AG04450 (cell line): ENCODE results near the gene CDK14. TPM values are rescaled to one million over a fixed set of nuclear protein-coding genes. Genes with fewer than 3 reads are reported as not detected.

ENCODE experiments used
- CTCF ChIA-PET: fragments of 300-600, 350-600 bp; formaldehyde crosslinking; extraction: SDS; loops from one replicate; lab custom pipeline; 2022; ENCODE audit warnings: antibody characterized with exemption, inconsistent platforms; lab: Charles Lee
- POLR2A ChIA-PET: fragments of 350-600 bp; formaldehyde crosslinking; extraction: SDS; loops from one replicate; lab custom pipeline; 2021; ENCODE audit warnings: antibody characterized with exemption, inconsistent platforms; lab: Yijun Ruan, JAX
- DNase-seq: peaks from one replicate; pipeline ENCODE4 v3.0.0-alpha.2; 2011; ENCODE audit warnings: low read depth, low spot score
- H3K27ac ChIP-seq: one replicate; pipeline ENCODE4 v1.5.1; 2012; ENCODE audit warnings: low read depth, low read length, control low read depth
- H3K27me3 ChIP-seq: one replicate; pipeline ENCODE4 v1.6.0; 2012; ENCODE audit warnings: low read length; ENCODE audit not compliant: control insufficient read depth, insufficient read depth
- H3K4me3 ChIP-seq: 2 replicates; pipeline ENCODE4 v1.5.1; 2011; ENCODE audit warnings: mild to moderate bottlenecking, low read depth, low read length, control low read depth
- H3K9me3 ChIP-seq: 2 replicates; pipeline ENCODE4 v1.5.1; 2012; ENCODE audit warnings: low read length; ENCODE audit not compliant: control insufficient read depth, insufficient read depth
- polyA plus RNA-seq: library from polyadenylated mRNA; depleted of rRNA; stranded (reverse); fragments of >200 nt; gene quantifications from 2 replicates; pipeline ENCODE4 v1.2.3, GENCODE V29; 2011
- TF ChIP-seq, protein P1 (sequence below): IDR thresholded peaks from 2 replicates; pipeline ENCODE4 v1.5.1; 2011; ENCODE audit warnings: low read depth, low read length, control low read depth, inconsistent platforms

The CDK14 gene
- polyA plus RNA-seq, 1 experiment, result 28.4 TPM

- H3K27ac ChIP-seq, result peak overlapping the region; percentile 68
- DNase-seq, result no peak
- peaks cover 2% of the 10 kb centered on the region; the same call in 1 of the 2 replicates for H3K9me3 ChIP-seq
- CTCF ChIA-PET, result interaction anchor here (0.5 to 4.0 kb wide), 12 partner anchors 11 to 532 kb away, joined by 3 to 17 read pairs (median 3); no protein-coding TSS in a partner anchor
- TF ChIP-seq, protein P1, sequence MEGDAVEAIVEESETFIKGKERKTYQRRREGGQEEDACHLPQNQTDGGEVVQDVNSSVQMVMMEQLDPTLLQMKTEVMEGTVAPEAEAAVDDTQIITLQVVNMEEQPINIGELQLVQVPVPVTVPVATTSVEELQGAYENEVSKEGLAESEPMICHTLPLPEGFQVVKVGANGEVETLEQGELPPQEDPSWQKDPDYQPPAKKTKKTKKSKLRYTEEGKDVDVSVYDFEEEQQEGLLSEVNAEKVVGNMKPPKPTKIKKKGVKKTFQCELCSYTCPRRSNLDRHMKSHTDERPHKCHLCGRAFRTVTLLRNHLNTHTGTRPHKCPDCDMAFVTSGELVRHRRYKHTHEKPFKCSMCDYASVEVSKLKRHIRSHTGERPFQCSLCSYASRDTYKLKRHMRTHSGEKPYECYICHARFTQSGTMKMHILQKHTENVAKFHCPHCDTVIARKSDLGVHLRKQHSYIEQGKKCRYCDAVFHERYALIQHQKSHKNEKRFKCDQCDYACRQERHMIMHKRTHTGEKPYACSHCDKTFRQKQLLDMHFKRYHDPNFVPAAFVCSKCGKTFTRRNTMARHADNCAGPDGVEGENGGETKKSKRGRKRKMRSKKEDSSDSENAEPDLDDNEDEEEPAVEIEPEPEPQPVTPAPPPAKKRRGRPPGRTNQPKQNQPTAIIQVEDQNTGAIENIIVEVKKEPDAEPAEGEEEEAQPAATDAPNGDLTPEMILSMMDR, result no peak
- POLR2A ChIA-PET, result interaction anchor here (1.4 kb wide), 1 partner anchor 98 kb away, joined by 5 read pairs; no protein-coding TSS in a partner anchor
- peak overlapping the region; percentile 79 for H3K4me3 ChIP-seq
- no peaks in the 10 kb centered on the region for H3K27me3 ChIP-seq
Measured at GRCh38 chr7:90595342-90595800, 750 bp upstream of the CDK14 start.

GRCh38 chr7:90596671-90597562 is 796 bp downstream of the CDK14 start:
- ChIA-PET CTCF (interaction anchor here (0.6 to 4.0 kb wide), 11 partner anchors 10 to 438 kb away, joined by 3 to 17 read pairs (median 5); no protein-coding TSS in a partner anchor), POLR2A (interaction anchor here (0.6 kb wide), 1 partner anchor 30 kb away, joined by 3 read pairs; no protein-coding TSS in a partner anchor)

DNA sequence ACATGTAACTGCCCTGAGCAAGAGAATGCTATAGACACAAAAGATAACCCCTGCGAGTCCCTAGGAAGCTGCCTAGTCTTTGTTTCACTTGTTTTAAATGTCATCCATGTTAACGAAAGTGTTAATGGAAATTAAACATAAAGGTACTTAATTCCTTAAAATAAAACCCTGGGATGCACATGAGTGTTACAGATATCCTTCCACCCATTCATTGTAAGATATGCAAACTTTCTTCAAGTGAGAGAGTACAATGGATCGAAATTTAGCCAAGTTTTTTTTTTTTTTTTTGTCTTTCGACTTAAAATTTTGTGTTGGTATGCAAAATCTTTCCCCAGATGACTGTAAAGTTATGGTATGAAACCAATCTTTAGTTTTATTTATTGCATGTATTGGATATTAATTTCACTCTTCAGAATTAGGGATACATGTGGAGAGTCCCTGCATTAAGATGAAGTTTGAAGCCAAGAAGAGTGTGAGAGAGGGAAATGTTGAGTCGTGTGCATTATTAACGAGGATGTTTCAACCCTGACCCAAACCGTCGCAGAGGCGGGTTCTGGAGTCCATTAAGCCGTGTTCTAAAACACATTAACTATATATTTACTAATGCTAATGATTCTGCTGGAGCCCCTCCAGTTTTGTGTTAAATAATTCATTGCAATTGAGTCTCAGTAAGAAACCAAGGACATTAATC is 1.6 kb downstream of the CDK14 start:
- Histone ChIP-seq H3K9me3 (peaks cover 2% of the 10 kb centered on the region; the same call in 1 of the 2 replicates), H3K27me3 (no peaks in the 10 kb centered on the region), H3K4me3 (peak overlapping the region; percentile 79), H3K27ac (no peak overlapping the region)
- POLR2A ChIA-PET, result interaction anchor here (0.6 kb wide), 1 partner anchor 30 kb away, joined by 3 read pairs; no protein-coding TSS in a partner anchor
- TF ChIP-seq, protein P1, result no peak
- DNase-seq, result no peak
- CTCF ChIA-PET, result interaction anchor here (0.8 to 4.0 kb wide), 8 partner anchors 9 to 437 kb away, joined by 3 to 17 read pairs (median 6); no protein-coding TSS in a partner anchor

More at GRCh38 chr7:90596671-90597562, 796 bp downstream of the CDK14 start:
- Histone ChIP-seq H3K27me3 (no peaks in the 10 kb centered on the region), H3K4me3 (peak overlapping the region; percentile 79), H3K27ac (peak overlapping the region; percentile 72), H3K9me3 (peaks cover 2% of the 10 kb centered on the region; the same call in 1 of the 2 replicates)
- TF ChIP-seq, protein P1, result no peak
- DNase-seq, result no peak

- Histone ChIP-seq H3K4me3 (no peak overlapping the region; the same call in 1 of the 2 replicates), H3K27me3 (no peaks in the 10 kb centered on the region), H3K9me3 (peaks cover 2% of the 10 kb centered on the region; the same call in 1 of the 2 replicates), H3K27ac (no peak overlapping the region)
- CTCF ChIA-PET, result interaction anchor here (0.6 kb wide), 1 partner anchor 90 kb away, joined by 3 read pairs; no protein-coding TSS in a partner anchor
- POLR2A ChIA-PET, result interaction anchor here (0.6 kb wide), 1 partner anchor 190 kb away, joined by 5 read pairs; no protein-coding TSS in a partner anchor
- no peak for DNase-seq
- TF ChIP-seq, protein P1, result no peak
Measured at GRCh38 chr7:90599038-90599437, 2.9 kb downstream of the CDK14 start.
